SK-N-SH (cell line): ENCODE measurements around the gene DNAH7.

Experiments
- EZH2phosphoT487 ChIP-seq: fragments of 200-600 bp; sonication (generic); IDR thresholded peaks from 2 replicates; pipeline ENCODE4 v1.6.1; 2017; ENCODE audit warnings: low read depth, mixed run types, mild to moderate bottlenecking, antibody characterized with exemption, moderate library complexity, borderline replicate concordance
- FOXM1 ChIP-seq: IDR thresholded peaks from 2 replicates; pipeline ENCODE4 v1.4.0; 2012; ENCODE audit warnings: low read depth, mild to moderate bottlenecking
- MXI1 ChIP-seq: IDR thresholded peaks from 2 replicates; pipeline ENCODE4 v1.6.1; 2012; ENCODE audit warnings: mild to moderate bottlenecking, low read depth, low read length, improper control_type of control experiment
- POLR2AphosphoS5 ChIP-seq: IDR thresholded peaks from 2 replicates; pipeline ENCODE4 v1.6.1; 2012; ENCODE audit warnings: low read depth, low read length
- ZBTB33 ChIP-seq: IDR thresholded peaks from 2 replicates; pipeline ENCODE4 v1.4.0; 2012; ENCODE audit warnings: low read depth, borderline replicate concordance
- TF ChIP-seq, protein P1 (sequence below): fragments of 200-600 bp; sonication (generic); IDR thresholded peaks from 2 replicates; pipeline ENCODE4 v1.6.1; 2017; ENCODE audit warnings: antibody characterized with exemption, mild to moderate bottlenecking, moderate library complexity

- no peak for TF ChIP-seq FOXM1
- no peak for TF ChIP-seq EZH2phosphoT487
- TF ChIP-seq, protein P1, sequence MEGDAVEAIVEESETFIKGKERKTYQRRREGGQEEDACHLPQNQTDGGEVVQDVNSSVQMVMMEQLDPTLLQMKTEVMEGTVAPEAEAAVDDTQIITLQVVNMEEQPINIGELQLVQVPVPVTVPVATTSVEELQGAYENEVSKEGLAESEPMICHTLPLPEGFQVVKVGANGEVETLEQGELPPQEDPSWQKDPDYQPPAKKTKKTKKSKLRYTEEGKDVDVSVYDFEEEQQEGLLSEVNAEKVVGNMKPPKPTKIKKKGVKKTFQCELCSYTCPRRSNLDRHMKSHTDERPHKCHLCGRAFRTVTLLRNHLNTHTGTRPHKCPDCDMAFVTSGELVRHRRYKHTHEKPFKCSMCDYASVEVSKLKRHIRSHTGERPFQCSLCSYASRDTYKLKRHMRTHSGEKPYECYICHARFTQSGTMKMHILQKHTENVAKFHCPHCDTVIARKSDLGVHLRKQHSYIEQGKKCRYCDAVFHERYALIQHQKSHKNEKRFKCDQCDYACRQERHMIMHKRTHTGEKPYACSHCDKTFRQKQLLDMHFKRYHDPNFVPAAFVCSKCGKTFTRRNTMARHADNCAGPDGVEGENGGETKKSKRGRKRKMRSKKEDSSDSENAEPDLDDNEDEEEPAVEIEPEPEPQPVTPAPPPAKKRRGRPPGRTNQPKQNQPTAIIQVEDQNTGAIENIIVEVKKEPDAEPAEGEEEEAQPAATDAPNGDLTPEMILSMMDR, result no peak
- no peak for TF ChIP-seq POLR2AphosphoS5
- no peak for TF ChIP-seq MXI1
- TF ChIP-seq ZBTB33, result no peak
These were observed 334.2 kb downstream of the DNAH7 start for GRCh38 chr2:195734395-195734794.
